Neuron (in vitro differentiated cells): Measurements from ENCODE around the gene OR2AG1.

ENCODE experiments used
- H2AFZ ChIP-seq: one replicate; pipeline ENCODE4 v1.6.1; 2013; ENCODE audit warnings: low read depth, mild to moderate bottlenecking, inconsistent platforms, low read length, moderate library complexity
- H3K27me3 ChIP-seq: one replicate; pipeline ENCODE4 v1.6.1; 2013; ENCODE audit warnings: low read length; ENCODE audit not compliant: insufficient read depth
- H3K36me3 ChIP-seq: one replicate; pipeline ENCODE4 v1.6.1; 2013; ENCODE audit warnings: low read length; ENCODE audit not compliant: insufficient read depth
- H3K4me1 ChIP-seq: one replicate; pipeline ENCODE4 v1.6.1; 2013; ENCODE audit warnings: low read length; ENCODE audit not compliant: insufficient read depth
- H3K4me3 ChIP-seq: 2 replicates; pipeline ENCODE4 v1.5.1; 2013; ENCODE audit warnings: mild to moderate bottlenecking, low read length, moderate library complexity
- H3K9me3 ChIP-seq: one replicate; pipeline ENCODE4 v1.6.1; 2013; ENCODE audit warnings: low read length

Gene OR2AG1

GRCh38 chr11:6813656-6814055 lies 30.8 kb downstream of the OR2AG1 start:
- no peaks in the 10 kb centered on the region for H3K4me1 ChIP-seq
- H3K36me3 ChIP-seq = no peaks in the 10 kb centered on the region
- H3K27me3 ChIP-seq = no peaks in the 10 kb centered on the region
- H3K4me3 ChIP-seq = no peak overlapping the region
- no peaks in the 10 kb centered on the region for H3K9me3 ChIP-seq
- no peak overlapping the region for H2AFZ ChIP-seq

- no peaks in the 10 kb centered on the region for H3K36me3 ChIP-seq
- H2AFZ ChIP-seq = no peak overlapping the region
- H3K4me1 ChIP-seq = no peaks in the 10 kb centered on the region
- no peak overlapping the region for H3K4me3 ChIP-seq
- H3K9me3 ChIP-seq = no peaks in the 10 kb centered on the region
- H3K27me3 ChIP-seq = no peaks in the 10 kb centered on the region
These were observed 34.9 kb downstream of the OR2AG1 start for GRCh38 chr11:6817694-6818093.

- Histone ChIP-seq H3K9me3 (no peaks in the 10 kb centered on the region), H3K27me3 (no peaks in the 10 kb centered on the region), H3K4me3 (no peak overlapping the region), H3K4me1 (no peaks in the 10 kb centered on the region), H2AFZ (no peak overlapping the region), H3K36me3 (no peaks in the 10 kb centered on the region)
These were observed 36.1 kb downstream of the OR2AG1 start for GRCh38 chr11:6818967-6819366.

GRCh38 chr11:6824136-6824823 lies 41.5 kb downstream of the OR2AG1 start:
- Histone ChIP-seq H3K4me3 (no peak overlapping the region), H3K9me3 (no peaks in the 10 kb centered on the region)

GRCh38 chr11:6825231-6825744 lies 42.5 kb downstream of the OR2AG1 start:
- Histone ChIP-seq H3K36me3 (no peaks in the 10 kb centered on the region), H2AFZ (no peak overlapping the region), H3K4me3 (no peak overlapping the region), H3K9me3 (no peaks in the 10 kb centered on the region), H3K4me1 (no peaks in the 10 kb centered on the region), H3K27me3 (no peaks in the 10 kb centered on the region)

More at GRCh38 chr11:6824136-6824823, 41.5 kb downstream of the OR2AG1 start:
- no peaks in the 10 kb centered on the region for H3K36me3 ChIP-seq
- no peaks in the 10 kb centered on the region for H3K4me1 ChIP-seq
- no peaks in the 10 kb centered on the region for H3K27me3 ChIP-seq
- H2AFZ ChIP-seq = no peak overlapping the region

- Histone ChIP-seq H3K27me3 (no peaks in the 10 kb centered on the region), H3K9me3 (no peaks in the 10 kb centered on the region), H2AFZ (no peak overlapping the region), H3K4me1 (no peaks in the 10 kb centered on the region), H3K4me3 (no peak overlapping the region), H3K36me3 (no peaks in the 10 kb centered on the region)
These were observed 45.3 kb downstream of the OR2AG1 start for GRCh38 chr11:6828103-6828502.

- H3K9me3 ChIP-seq = no peaks in the 10 kb centered on the region
- H2AFZ ChIP-seq = no peak overlapping the region
These were observed 50.5 kb downstream of the OR2AG1 start for GRCh38 chr11:6833356-6833755.

GRCh38 chr11:6834021-6834420 lies 51.2 kb downstream of the OR2AG1 start:
- Histone ChIP-seq H2AFZ (no peak overlapping the region), H3K4me1 (peaks cover 5% of the 10 kb centered on the region), H3K27me3 (no peaks in the 10 kb centered on the region), H3K36me3 (no peaks in the 10 kb centered on the region), H3K9me3 (no peaks in the 10 kb centered on the region), H3K4me3 (no peak overlapping the region)

More at GRCh38 chr11:6833356-6833755, 50.5 kb downstream of the OR2AG1 start:
- H3K4me3 ChIP-seq = no peak overlapping the region
- no peaks in the 10 kb centered on the region for H3K36me3 ChIP-seq
- H3K4me1 ChIP-seq = peaks cover 5% of the 10 kb centered on the region
- H3K27me3 ChIP-seq = no peaks in the 10 kb centered on the region
